Measurements from ENCODE around the gene ASB16. TPM values are rescaled to one million over a fixed set of nuclear protein-coding genes. Genes with fewer than 3 reads are reported as not detected.

The ASB16 gene
- polyA plus RNA-seq, 1 experiment = not detected

- Histone ChIP-seq H3K9me3 (ENCODE audit: control insufficient read depth, insufficient read depth, low read length) (no peaks in the 10 kb centered on the region; the same call in 1 of the 2 replicates), H3K27me3 (ENCODE audit: control insufficient read depth, insufficient read depth, low read length) (no peaks in the 10 kb centered on the region), H3K27ac (ENCODE audit: low read depth, low read length) (peak within 1 kb of the TSS; percentile 97), H3K4me3 (ENCODE audit: low read depth, low read length) (peak within 1 kb of the TSS; percentile 97)
- peak; percentile 99 for DNase-seq (ENCODE audit: low read depth, low spot score)
- TF ChIP-seq, protein P1, sequence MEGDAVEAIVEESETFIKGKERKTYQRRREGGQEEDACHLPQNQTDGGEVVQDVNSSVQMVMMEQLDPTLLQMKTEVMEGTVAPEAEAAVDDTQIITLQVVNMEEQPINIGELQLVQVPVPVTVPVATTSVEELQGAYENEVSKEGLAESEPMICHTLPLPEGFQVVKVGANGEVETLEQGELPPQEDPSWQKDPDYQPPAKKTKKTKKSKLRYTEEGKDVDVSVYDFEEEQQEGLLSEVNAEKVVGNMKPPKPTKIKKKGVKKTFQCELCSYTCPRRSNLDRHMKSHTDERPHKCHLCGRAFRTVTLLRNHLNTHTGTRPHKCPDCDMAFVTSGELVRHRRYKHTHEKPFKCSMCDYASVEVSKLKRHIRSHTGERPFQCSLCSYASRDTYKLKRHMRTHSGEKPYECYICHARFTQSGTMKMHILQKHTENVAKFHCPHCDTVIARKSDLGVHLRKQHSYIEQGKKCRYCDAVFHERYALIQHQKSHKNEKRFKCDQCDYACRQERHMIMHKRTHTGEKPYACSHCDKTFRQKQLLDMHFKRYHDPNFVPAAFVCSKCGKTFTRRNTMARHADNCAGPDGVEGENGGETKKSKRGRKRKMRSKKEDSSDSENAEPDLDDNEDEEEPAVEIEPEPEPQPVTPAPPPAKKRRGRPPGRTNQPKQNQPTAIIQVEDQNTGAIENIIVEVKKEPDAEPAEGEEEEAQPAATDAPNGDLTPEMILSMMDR (IDR thresholded peaks at IDR 0.05; ENCODE audit: low read depth, low read length) = no peak
- CTCF ChIA-PET = interaction anchor here (0.9 to 2.9 kb wide), 6 partner anchors 18 to 308 kb away, joined by 5 to 15 read pairs (median 9); partner anchors contain the start of gene FAM171A2
- POLR2A ChIA-PET = interaction anchor here (0.5 to 1.9 kb wide), 18 partner anchors 12 to 1767 kb away, joined by 3 to 14 read pairs (median 4); partner anchors contain the start of genes HDAC5, LSM12 and UBTF
Measured at GRCh38 chr17:44186307-44187130, 16.0 kb downstream of the ASB16 start, which contains the start of gene TMUB2. Gene TMUB2 (plus strand): TSS chr17:44186972. CDS start chr17:44187709, 737 bp downstream.

- H3K9me3 ChIP-seq (ENCODE audit: control insufficient read depth, insufficient read depth, low read length) = no peaks in the 10 kb centered on the region; the same call in 1 of the 2 replicates
- ChIA-PET CTCF (interaction anchor here (0.6 to 2.8 kb wide), 5 partner anchors 18 to 243 kb away, joined by 3 to 13 read pairs (median 6); partner anchors contain the start of gene FAM171A2), POLR2A (interaction anchor here (0.6 to 1.9 kb wide), 12 partner anchors 11 to 1767 kb away, joined by 3 to 14 read pairs (median 4); partner anchors contain the start of genes HDAC5 and LSM12)
- no peak for DNase-seq (ENCODE audit: low read depth, low spot score)
- peak overlapping the region; percentile 97 for H3K4me3 ChIP-seq (ENCODE audit: low read depth, low read length)
- peak overlapping the region; percentile 97 for H3K27ac ChIP-seq (ENCODE audit: low read depth, low read length)
- TF ChIP-seq, protein P1 (IDR thresholded peaks at IDR 0.05; ENCODE audit: low read depth, low read length) = no peak
- H3K27me3 ChIP-seq (ENCODE audit: control insufficient read depth, insufficient read depth, low read length) = no peaks in the 10 kb centered on the region
Measured at GRCh38 chr17:44187131-44187899, 16.8 kb downstream of the ASB16 start.

DNA sequence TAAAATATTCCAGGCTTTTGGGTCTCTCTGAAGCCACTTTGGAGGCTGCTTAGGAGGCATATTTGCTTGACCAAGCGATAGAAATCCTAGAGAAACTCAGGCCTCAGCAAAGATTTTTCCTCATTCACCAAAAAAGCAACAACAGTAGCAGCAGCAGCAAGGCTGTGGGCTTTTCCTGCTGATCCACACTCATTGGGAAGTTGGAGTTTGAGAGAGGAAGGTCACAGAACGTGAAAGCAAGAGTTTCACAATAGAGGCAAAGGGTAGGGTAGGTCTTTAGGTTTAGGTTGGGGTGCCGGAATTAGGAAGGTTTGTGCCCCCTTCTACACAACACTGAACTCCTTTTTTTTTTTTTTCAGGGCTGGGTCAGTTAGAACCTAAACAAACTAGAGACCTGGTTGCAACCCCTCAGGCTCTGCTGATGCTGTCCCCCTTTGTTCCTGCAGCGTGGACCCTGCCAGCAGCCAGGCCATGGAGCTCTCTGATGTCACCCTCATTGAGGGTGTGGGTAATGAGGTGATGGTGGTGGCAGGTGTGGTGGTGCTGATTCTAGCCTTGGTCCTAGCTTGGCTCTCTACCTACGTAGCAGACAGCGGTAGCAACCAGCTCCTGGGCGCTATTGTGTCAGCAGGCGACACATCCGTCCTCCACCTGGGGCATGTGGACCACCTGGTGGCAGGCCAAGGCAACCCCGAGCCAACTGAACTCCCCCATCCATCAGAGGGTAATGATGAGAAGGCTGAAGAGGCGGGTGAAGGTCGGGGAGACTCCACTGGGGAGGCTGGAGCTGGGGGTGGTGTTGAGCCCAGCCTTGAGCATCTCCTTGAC is 18.3 kb downstream of the ASB16 start:
- Histone ChIP-seq H3K4me3 (ENCODE audit: low read depth, low read length) (no peak overlapping the region), H3K27ac (ENCODE audit: low read depth, low read length) (no peak overlapping the region), H3K27me3 (ENCODE audit: control insufficient read depth, insufficient read depth, low read length) (no peaks in the 10 kb centered on the region), H3K9me3 (ENCODE audit: control insufficient read depth, insufficient read depth, low read length) (no peaks in the 10 kb centered on the region; the same call in 1 of the 2 replicates)
- ChIA-PET CTCF (interaction anchor here (0.6 kb wide), 1 partner anchor 15 kb away, joined by 3 read pairs; no protein-coding TSS in a partner anchor), POLR2A (interaction anchor here (2.7 kb wide), 1 partner anchor 10 kb away, joined by 18 read pairs; the partner anchor contains the start of gene ATXN7L3)
- no peak for DNase-seq (ENCODE audit: low read depth, low spot score)
- TF ChIP-seq, protein P1 (IDR thresholded peaks at IDR 0.05; ENCODE audit: low read depth, low read length) = no peak

DNA sequence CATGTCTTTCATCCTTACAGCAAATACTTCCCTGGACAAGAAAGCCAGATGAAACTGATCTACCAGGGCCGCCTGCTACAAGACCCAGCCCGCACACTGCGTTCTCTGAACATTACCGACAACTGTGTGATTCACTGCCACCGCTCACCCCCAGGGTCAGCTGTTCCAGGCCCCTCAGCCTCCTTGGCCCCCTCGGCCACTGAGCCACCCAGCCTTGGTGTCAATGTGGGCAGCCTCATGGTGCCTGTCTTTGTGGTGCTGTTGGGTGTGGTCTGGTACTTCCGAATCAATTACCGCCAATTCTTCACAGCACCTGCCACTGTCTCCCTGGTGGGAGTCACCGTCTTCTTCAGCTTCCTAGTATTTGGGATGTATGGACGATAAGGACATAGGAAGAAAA is 20.0 kb downstream of the ASB16 start:
- no peak overlapping the region for H3K27ac ChIP-seq (ENCODE audit: low read depth, low read length)
- H3K27me3 ChIP-seq (ENCODE audit: control insufficient read depth, insufficient read depth, low read length) = no peaks in the 10 kb centered on the region
- TF ChIP-seq, protein P1 (IDR thresholded peaks at IDR 0.05; ENCODE audit: low read depth, low read length) = no peak
- POLR2A ChIA-PET = interaction anchor here (0.6 to 2.7 kb wide), 2 partner anchors 8 to 456 kb away, joined by 5 to 18 read pairs; partner anchors contain the start of gene ATXN7L3
- no peak for DNase-seq (ENCODE audit: low read depth, low spot score)
- H3K4me3 ChIP-seq (ENCODE audit: low read depth, low read length) = no peak overlapping the region
- H3K9me3 ChIP-seq (ENCODE audit: control insufficient read depth, insufficient read depth, low read length) = no peaks in the 10 kb centered on the region; the same call in 1 of the 2 replicates
- CTCF ChIA-PET = no interaction called here
